HuH-7.5 (cell line): ENCODE results near the gene TIMM17B.
"Not testable (repeated sequence)": the region's sequence is repeated elsewhere in the genome, so short reads cannot be mapped to it uniquely, and the experiment has no call there.

Experiments
- DNase-seq: peaks from one replicate; pipeline ENCODE4 v3.0.0; 2011; ENCODE audit warnings: low spot score

The TIMM17B gene

GRCh38 chrX:48893556-48894348 is 3.8 kb downstream of the TIMM17B start:
- no peak for DNase-seq

GRCh38 chrX:48892896-48893295 is 4.7 kb downstream of the TIMM17B start:
- DNase-seq: no peak

- peak; percentile 76 for DNase-seq
Measured at GRCh38 chrX:48891402-48892288, 5.9 kb downstream of the TIMM17B start.

- no peak for DNase-seq
Measured at GRCh38 chrX:48890934-48891401, 6.6 kb downstream of the TIMM17B start.

GRCh38 chrX:48890296-48890925 is 7.2 kb downstream of the TIMM17B start:
- no peak for DNase-seq

GRCh38 chrX:48886586-48886985 is 11.0 kb downstream of the TIMM17B start:
- not testable (repeated sequence) for DNase-seq

GRCh38 chrX:48883729-48884128 is 13.8 kb downstream of the TIMM17B start:
- no peak for DNase-seq

- DNase-seq: not testable (repeated sequence)
Measured at GRCh38 chrX:48876944-48877343, 20.6 kb downstream of the TIMM17B start.

- DNase-seq: not testable (repeated sequence)
Measured at GRCh38 chrX:48872017-48872416, 25.6 kb downstream of the TIMM17B start.

- DNase-seq: no peak
Measured at GRCh38 chrX:48864210-48864609, 33.4 kb downstream of the TIMM17B start.

GRCh38 chrX:48854898-48855297 is 42.7 kb downstream of the TIMM17B start:
- DNase-seq: no peak

GRCh38 chrX:48854121-48854804 is 43.3 kb downstream of the TIMM17B start:
- not testable (repeated sequence) for DNase-seq

GRCh38 chrX:48853494-48853893 is 44.1 kb downstream of the TIMM17B start:
- not testable (repeated sequence) for DNase-seq

- DNase-seq: no peak
Measured at GRCh38 chrX:48852857-48853256, 44.7 kb downstream of the TIMM17B start.

GRCh38 chrX:48848847-48849246 is 48.7 kb downstream of the TIMM17B start:
- DNase-seq: no peak
